T-cell (primary cell): ENCODE measurements around the gene AMZ1. TPM values are rescaled to one million over a fixed set of nuclear protein-coding genes. Genes with fewer than 3 reads are reported as not detected.
A peak's percentile ranks its signal among the peaks of the same experiment; 100 is the strongest.

Experiments used
- ATAC-seq, 4 experiments: fragments of 200-7000 bp in 3 of 4; fragments of 150-1000 bp in 1 of 4; cut with Tn5 transposase; replicated peaks in 1 of 4; 1 replicate in 3 of 4; 2 replicates in 1 of 4; pipeline ENCODE4 v1.10.0; 2021; ENCODE audit warnings: moderate library complexity in 3 of 4, mild to moderate bottlenecking in 2 of 4, moderate number of reproducible peaks in 1 of 4
- CTCF ChIA-PET, 2 donors: fragments of 300-600 bp; sonication (Branson Sonifier 250); formaldehyde crosslinking; loops; one replicate each; lab custom pipeline; 2022; ENCODE audit warnings: antibody characterized with exemption in 2 of 2; lab: Charles Lee
- POLR2A ChIA-PET, 2 donors: fragments of 300-600 bp; sonication (Branson Sonifier 250); formaldehyde crosslinking; loops; one replicate each; lab custom pipeline; 2022; ENCODE audit warnings: antibody characterized with exemption in 2 of 2; lab: Charles Lee
- DNase-seq, 35 experiments: peaks; one replicate each; pipeline versions ENCODE4 v3.0.0 to v3.0.0-alpha.2; 2013 to 2023
- H3K27ac ChIP-seq: one replicate; pipeline ENCODE4 v1.5.1; 2013; ENCODE audit warnings: low read length
- H3K27me3 ChIP-seq, 2 experiments: replicated peaks in 1 of 2; 1 replicate in 1 of 2; 2 replicates in 1 of 2; pipeline versions ENCODE4 v1.6.1 to v1.7.0; 2013; ENCODE audit warnings: low read length in 1 of 2, mixed read lengths in 1 of 2; ENCODE audit not compliant: control insufficient read depth in 2 of 2, insufficient read depth in 2 of 2; ENCODE audit errors: extremely low read depth in 1 of 2
- H3K36me3 ChIP-seq, 2 donors: 1 replicate in 1 of 2; 2 replicates in 1 of 2; pipeline versions ENCODE4 v1.6.1 to v1.7.0; 2013; ENCODE audit warnings: low read length in 1 of 2; ENCODE audit not compliant: control insufficient read depth in 2 of 2, insufficient read depth in 1 of 2; ENCODE audit errors: extremely low read depth in 1 of 2
- H3K4me1 ChIP-seq, 2 experiments: 1 replicate in 1 of 2; 2 replicates in 1 of 2; pipeline versions ENCODE4 v1.6.1 to v1.7.0; 2013; ENCODE audit warnings: low read length in 2 of 2, mixed read lengths in 1 of 2; ENCODE audit not compliant: insufficient read depth in 2 of 2, control insufficient read depth in 1 of 2; ENCODE audit errors: extremely low read depth in 1 of 2
- H3K4me3 ChIP-seq, 2 donors: 1 replicate in 1 of 2; 2 replicates in 1 of 2; pipeline versions ENCODE4 v1.5.1 to v1.7.0; 2013; ENCODE audit warnings: mild to moderate bottlenecking in 2 of 2, low read length in 1 of 2, moderate library complexity in 1 of 2; ENCODE audit not compliant: control insufficient read depth in 1 of 2; ENCODE audit errors: extremely low read depth in 1 of 2
- H3K9me3 ChIP-seq: 2 replicates; pipeline ENCODE4 v1.7.0; 2013
- H3K27ac Mint-ChIP-seq, 2 donors: one replicate each; pipeline ENCODE4 v1.8.0; 2020 to 2021; ENCODE audit warnings: mild to moderate bottlenecking in 2 of 2, mixed read lengths in 2 of 2
- H3K27me3 Mint-ChIP-seq, 2 donors: one replicate each; pipeline ENCODE4 v1.8.0; 2021 to 2022; ENCODE audit warnings: mixed read lengths in 2 of 2
- H3K36me3 Mint-ChIP-seq: one replicate; pipeline ENCODE4 v1.8.0; 2021; ENCODE audit warnings: mixed read lengths
- H3K4me1 Mint-ChIP-seq, 3 donors: one replicate each; pipeline ENCODE4 v1.8.0; 2020 to 2022; ENCODE audit warnings: mixed read lengths in 3 of 3, mild to moderate bottlenecking in 1 of 3
- H3K4me3 Mint-ChIP-seq, 3 donors: one replicate each; pipeline ENCODE4 v1.8.0; 2020 to 2022; ENCODE audit warnings: mild to moderate bottlenecking in 3 of 3, mixed read lengths in 3 of 3, moderate library complexity in 3 of 3
- H3K9me3 Mint-ChIP-seq, 3 donors: one replicate each; pipeline ENCODE4 v1.8.0; 2020 to 2022; ENCODE audit warnings: mixed read lengths in 3 of 3
- WGBS: methylation state at CpG from one replicate; pipeline ENCODE4 v1.1.5; 2013; ENCODE audit warnings: missing lambda C conversion rate; ENCODE audit not compliant: insufficient coverage; 5-methylcytosine and 5-hydroxymethylcytosine counted together
- total RNA-seq, 35 experiments: library from RNA in 6 of 35; stranded (reverse) in 6 of 35; fragments of 120-200 nt in 1 of 35; gene quantifications; one replicate each; pipeline versions ENCODE4 v1.2.1 to v1.2.4 and lab custom pipeline; 2013 to 2026

The AMZ1 gene
- total RNA-seq, 5 donors from 2014 or later (not counting 1 experiment from before 2014, with no cell fraction given) = 0.09 to 0.79 (median 0.30) TPM

DNA sequence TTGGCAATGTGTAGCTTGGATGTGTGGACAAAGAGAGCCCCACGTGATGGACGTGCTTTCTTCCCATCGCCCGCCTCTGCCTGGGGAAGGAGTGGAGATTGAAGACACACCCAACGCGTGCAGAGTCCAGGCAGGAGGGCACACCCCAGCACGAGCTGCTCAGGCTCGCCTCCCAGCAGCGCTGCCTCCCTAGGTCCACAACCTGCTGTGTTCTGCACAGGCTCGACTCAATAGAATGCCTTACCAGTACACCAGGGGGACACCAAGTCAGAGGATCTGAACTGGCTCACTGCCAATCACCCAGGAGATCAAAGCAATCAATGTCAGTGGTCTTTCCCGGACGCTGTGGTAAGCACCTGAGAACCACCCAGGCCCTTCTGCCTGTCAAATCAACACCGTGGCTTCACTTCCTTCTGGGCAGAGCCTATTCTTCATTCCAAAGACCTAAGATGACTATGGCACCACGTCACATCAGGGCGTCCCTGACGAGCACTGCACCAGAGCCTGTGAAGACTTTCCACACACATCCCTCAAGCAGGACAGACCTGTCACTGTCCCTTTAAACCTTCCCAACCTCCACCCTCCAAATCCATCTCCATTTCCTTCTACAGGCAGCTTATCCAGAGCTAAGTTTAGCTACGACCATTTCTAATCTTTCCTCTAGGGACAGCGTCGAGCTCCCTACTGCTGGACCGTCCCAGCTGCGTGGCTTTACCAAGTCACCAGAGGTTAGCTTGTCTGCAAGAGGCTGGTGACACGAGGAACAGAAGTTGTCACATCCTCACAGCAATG is 72.3 kb downstream of the AMZ1 start:
- 60% methylated on average over 17 of the region's 22 CpGs for WGBS
- H3K4me1 Mint-ChIP-seq = peaks cover 35 to 40% (median 39%) of the 10 kb centered on the region in 3 donors
- Histone ChIP-seq H3K27ac (no peak overlapping the region), H3K4me3 (no peak overlapping the region), H3K9me3 (no peaks in the 10 kb centered on the region), H3K36me3 (peaks cover 0 to 9% of the 10 kb centered on the region in 2 donors), H3K4me1 (peaks cover 0 to 30% of the 10 kb centered on the region in 2 experiments), H3K27me3 (no peaks in the 10 kb centered on the region)
- no peak overlapping the region for H3K4me3 Mint-ChIP-seq
- no peaks in the 10 kb centered on the region for H3K27me3 Mint-ChIP-seq
- ATAC-seq (peak in 1 of 4 experiments; percentile 15), DNase-seq (peak in 2 of 35 experiments; percentile 18 to 20)
- no peaks in the 10 kb centered on the region for H3K9me3 Mint-ChIP-seq
- peaks cover 47% of the 10 kb centered on the region for H3K36me3 Mint-ChIP-seq
- CTCF ChIA-PET = no interaction called here
- peak overlapping the region in 1 of 2 donors; percentile 19 for H3K27ac Mint-ChIP-seq
- POLR2A ChIA-PET = no interaction called here

DNA sequence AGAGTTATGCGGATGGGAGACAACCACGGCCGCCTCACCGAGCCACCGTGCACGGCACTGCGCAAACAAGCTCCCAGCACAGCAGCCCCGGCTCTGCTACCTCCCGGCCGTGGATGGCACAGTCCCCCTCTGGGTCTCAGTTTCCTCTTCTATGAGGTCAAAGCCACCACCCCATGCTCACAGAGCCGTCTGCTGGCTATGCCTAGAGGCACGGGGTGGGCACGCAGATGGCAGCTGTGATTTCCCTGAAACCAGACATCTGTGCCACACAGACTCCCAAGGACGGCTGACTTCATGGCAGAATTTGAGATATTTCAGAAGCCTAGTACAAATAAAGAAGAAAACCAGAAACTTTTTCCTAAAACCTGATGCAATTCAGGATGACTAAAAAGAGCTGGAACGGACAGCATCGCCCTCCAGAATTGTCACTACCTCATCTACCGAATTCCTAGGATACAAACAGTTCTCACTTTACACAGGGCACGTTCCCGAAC is 73.2 kb downstream of the AMZ1 start:
- peaks cover 0 to 30% of the 10 kb centered on the region in 2 experiments for H3K4me1 ChIP-seq
- ATAC-seq = no peak
- Mint-ChIP-seq H3K4me3 (no peak overlapping the region), H3K36me3 (peaks cover 39% of the 10 kb centered on the region), H3K4me1 (peaks cover 35 to 40% (median 39%) of the 10 kb centered on the region in 3 donors), H3K27me3 (no peaks in the 10 kb centered on the region), H3K27ac (no peak overlapping the region), H3K9me3 (no peaks in the 10 kb centered on the region)
- H3K27ac ChIP-seq = no peak overlapping the region
- peaks cover 0 to 9% of the 10 kb centered on the region in 2 donors for H3K36me3 ChIP-seq
- POLR2A ChIA-PET = no interaction called here
- H3K9me3 ChIP-seq = no peaks in the 10 kb centered on the region
- CTCF ChIA-PET = interaction anchor here in 1 of 2 donors (0.5 kb wide), 1 partner anchor 9 kb away, joined by 3 read pairs; no protein-coding TSS in a partner anchor
- H3K4me3 ChIP-seq = no peak overlapping the region
- 90% methylated on average over 14 of the region's 19 CpGs for WGBS
- H3K27me3 ChIP-seq = no peaks in the 10 kb centered on the region
- DNase-seq = no peak

DNA sequence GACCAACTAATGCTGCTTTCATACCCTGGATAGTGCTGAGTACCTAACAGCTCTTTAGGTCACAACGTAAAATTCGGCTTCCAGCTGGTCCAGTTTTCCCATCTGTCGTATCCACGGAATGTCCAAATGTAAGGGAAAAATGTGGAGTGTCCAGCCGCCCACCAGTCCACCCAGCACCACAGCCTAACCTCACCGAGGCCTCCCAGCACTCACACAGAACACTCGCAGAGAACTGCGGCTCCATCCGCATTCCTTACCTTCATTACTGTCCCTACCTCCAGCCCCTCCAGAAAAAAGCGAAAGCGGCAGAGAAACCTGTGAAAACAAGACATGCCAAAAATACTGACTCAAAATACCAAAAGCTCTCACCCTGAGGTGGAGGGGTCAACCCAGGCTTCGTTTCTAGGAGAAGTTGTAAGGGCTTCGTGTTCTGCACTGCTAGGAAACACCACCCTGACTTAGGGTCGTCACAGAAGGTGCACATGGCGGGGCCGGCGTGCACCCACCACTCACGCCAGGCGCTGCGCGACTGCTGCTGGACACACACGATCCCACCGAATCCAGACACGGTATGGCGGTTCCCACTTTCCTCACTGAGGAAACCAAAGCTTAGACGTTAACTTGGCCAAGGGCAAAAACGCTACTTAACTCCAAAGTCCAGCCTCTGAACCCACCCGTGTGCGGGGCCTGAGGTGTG is 73.9 kb downstream of the AMZ1 start:
- WGBS = 93% methylated on average over 20 of the region's 29 CpGs
- Mint-ChIP-seq H3K4me3 (no peak overlapping the region), H3K27ac (no peak overlapping the region), H3K9me3 (no peaks in the 10 kb centered on the region), H3K36me3 (peaks cover 34% of the 10 kb centered on the region), H3K4me1 (peaks cover 33 to 39% (median 36%) of the 10 kb centered on the region in 3 donors), H3K27me3 (no peaks in the 10 kb centered on the region)
- Histone ChIP-seq H3K27me3 (no peaks in the 10 kb centered on the region), H3K36me3 (peaks cover 0 to 9% of the 10 kb centered on the region in 2 donors), H3K9me3 (no peaks in the 10 kb centered on the region), H3K4me1 (peaks cover 0 to 30% of the 10 kb centered on the region in 2 experiments), H3K27ac (no peak overlapping the region), H3K4me3 (no peak overlapping the region)
- POLR2A ChIA-PET = no interaction called here
- ATAC-seq (no peak), DNase-seq (no peak)
- CTCF ChIA-PET = no interaction called here

DNA sequence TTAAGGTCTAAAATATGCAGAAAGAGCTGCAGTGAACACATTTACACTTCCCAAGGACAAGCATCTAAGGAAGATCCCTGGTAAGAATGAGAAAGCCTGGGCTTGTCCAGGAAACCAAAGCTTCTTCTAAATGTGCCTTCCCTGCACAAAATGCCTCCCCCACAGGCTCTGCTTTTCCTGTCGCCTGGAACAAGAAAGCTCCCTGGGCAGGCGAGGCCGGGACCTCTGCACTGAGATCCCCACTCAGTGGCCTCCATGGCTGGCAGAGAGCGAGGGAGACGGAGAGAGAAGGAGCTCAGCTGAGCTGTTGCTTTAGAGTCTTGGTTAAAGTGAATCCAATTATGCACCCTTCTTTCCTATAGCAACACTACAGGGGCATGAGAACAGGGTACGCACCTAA is 75.6 kb downstream of the AMZ1 start:
- H3K27ac ChIP-seq = no peak overlapping the region

DNA sequence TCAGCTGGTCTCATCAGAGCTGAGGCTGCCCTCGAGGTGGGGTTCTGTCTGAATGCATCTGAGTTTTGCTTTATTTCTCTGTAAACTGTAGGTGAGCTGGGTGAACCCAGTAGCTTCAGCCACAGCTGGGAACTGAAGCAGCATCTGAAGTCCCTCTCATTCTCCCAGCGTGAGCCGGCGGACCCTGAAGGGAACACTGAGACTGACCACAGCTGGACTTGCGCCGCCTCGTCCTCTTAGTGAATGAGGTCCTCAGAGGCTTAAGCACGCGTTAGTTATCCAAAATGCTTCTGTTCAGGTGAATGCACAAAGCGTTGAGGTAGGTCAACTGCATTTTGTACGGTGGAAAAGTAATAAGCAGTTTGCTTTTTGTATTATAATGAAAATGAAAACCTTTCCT is 76.6 kb downstream of the AMZ1 start:
- H3K4me1 Mint-ChIP-seq = peaks cover 12 to 21% (median 13%) of the 10 kb centered on the region in 3 donors
- ChIA-PET POLR2A (no interaction called here), CTCF (no interaction called here)

More for the DNA sequence above, 75.6 kb downstream of the AMZ1 start:
- no peaks in the 10 kb centered on the region for H3K27me3 Mint-ChIP-seq
- Histone ChIP-seq H3K27me3 (no peaks in the 10 kb centered on the region), H3K4me3 (no peak overlapping the region), H3K9me3 (no peaks in the 10 kb centered on the region), H3K4me1 (peaks cover 0 to 22% of the 10 kb centered on the region in 2 experiments), H3K36me3 (peaks cover 0 to 9% of the 10 kb centered on the region in 2 donors)
- ChIA-PET POLR2A (interaction anchor here in 1 of 2 donors (0.5 kb wide), 1 partner anchor 60 kb away, joined by 3 read pairs; no protein-coding TSS in a partner anchor), CTCF (no interaction called here)
- WGBS = 92% methylated on average over 2 of the region's 6 CpGs
- H3K27ac Mint-ChIP-seq = no peak overlapping the region
- no peak for DNase-seq
- H3K36me3 Mint-ChIP-seq = peaks cover 29% of the 10 kb centered on the region
- H3K4me3 Mint-ChIP-seq = no peak overlapping the region
- ATAC-seq = no peak
- H3K9me3 Mint-ChIP-seq = no peaks in the 10 kb centered on the region
- H3K4me1 Mint-ChIP-seq = peaks cover 19 to 30% (median 21%) of the 10 kb centered on the region in 3 donors

More for the DNA sequence above, 76.6 kb downstream of the AMZ1 start:
- Mint-ChIP-seq H3K9me3 (no peaks in the 10 kb centered on the region), H3K27me3 (no peaks in the 10 kb centered on the region), H3K27ac (no peak overlapping the region), H3K36me3 (peaks cover 28% of the 10 kb centered on the region), H3K4me3 (no peak overlapping the region)
- Histone ChIP-seq H3K27ac (no peak overlapping the region), H3K4me3 (no peak overlapping the region), H3K4me1 (peaks cover 0 to 14% of the 10 kb centered on the region in 2 experiments), H3K27me3 (no peaks in the 10 kb centered on the region), H3K36me3 (peaks cover 0 to 9% of the 10 kb centered on the region in 2 donors), H3K9me3 (no peaks in the 10 kb centered on the region)
- no peak for DNase-seq
- no peak for ATAC-seq
- WGBS = 99% methylated on average over 8 of the region's 11 CpGs
